ENCODE results near the gene S1PR5.

Gene S1PR5

GRCh38 chr19:10501971-10502523 lies 15.2 kb downstream of the S1PR5 start:
- TF ChIP-seq SIN3A (IDR thresholded peaks at IDR 0.05; ENCODE audit: borderline replicate concordance, insufficient read depth, low read length) (no peak), FOXP2 (optimal IDR thresholded peaks at IDR 0.05; ENCODE audit: borderline replicate concordance, extremely low read depth, extremely low read length, insufficient read depth) (no peak), TAF1 (IDR thresholded peaks at IDR 0.05; ENCODE audit: borderline replicate concordance, insufficient read depth, low read length) (no peak), POLR2AphosphoS5 (IDR thresholded peaks at IDR 0.05; ENCODE audit: low read depth, low read length) (no peak)

- no peak for TF ChIP-seq REST (IDR thresholded peaks at IDR 0.05; ENCODE audit: insufficient read depth in 1 of 2, low read depth in 2 of 2, low read length in 2 of 2)
These were observed 17.0 kb downstream of the S1PR5 start for GRCh38 chr19:10500247-10500592.

- TF ChIP-seq POLR2AphosphoS5 (IDR thresholded peaks at IDR 0.05; ENCODE audit: low read depth, low read length) (no peak), SIN3A (IDR thresholded peaks at IDR 0.05; ENCODE audit: borderline replicate concordance, insufficient read depth, low read length) (no peak), FOXP2 (optimal IDR thresholded peaks at IDR 0.05; ENCODE audit: borderline replicate concordance, extremely low read depth, extremely low read length, insufficient read depth) (no peak), TAF1 (IDR thresholded peaks at IDR 0.05; ENCODE audit: borderline replicate concordance, insufficient read depth, low read length) (no peak), REST (IDR thresholded peaks at IDR 0.05; ENCODE audit: insufficient read depth in 1 of 2, low read depth in 2 of 2, low read length in 2 of 2) (no peak)
These were observed 17.5 kb downstream of the S1PR5 start for GRCh38 chr19:10499550-10500246.

GRCh38 chr19:10497371-10497770 lies 19.9 kb downstream of the S1PR5 start:
- TF ChIP-seq TAF1 (IDR thresholded peaks at IDR 0.05; ENCODE audit: borderline replicate concordance, insufficient read depth, low read length) (no peak), FOXP2 (optimal IDR thresholded peaks at IDR 0.05; ENCODE audit: borderline replicate concordance, extremely low read depth, extremely low read length, insufficient read depth) (no peak), POLR2AphosphoS5 (IDR thresholded peaks at IDR 0.05; ENCODE audit: low read depth, low read length) (no peak), REST (IDR thresholded peaks at IDR 0.05; ENCODE audit: insufficient read depth in 1 of 2, low read depth in 2 of 2, low read length in 2 of 2) (no peak), SIN3A (IDR thresholded peaks at IDR 0.05; ENCODE audit: borderline replicate concordance, insufficient read depth, low read length) (no peak)

GRCh38 chr19:10491472-10492047 lies 25.7 kb downstream of the S1PR5 start:
- TF ChIP-seq TAF1 (IDR thresholded peaks at IDR 0.05; ENCODE audit: borderline replicate concordance, insufficient read depth, low read length) (no peak), SIN3A (IDR thresholded peaks at IDR 0.05; ENCODE audit: borderline replicate concordance, insufficient read depth, low read length) (no peak), FOXP2 (optimal IDR thresholded peaks at IDR 0.05; ENCODE audit: borderline replicate concordance, extremely low read depth, extremely low read length, insufficient read depth) (no peak), POLR2AphosphoS5 (IDR thresholded peaks at IDR 0.05; ENCODE audit: low read depth, low read length) (no peak), REST (IDR thresholded peaks at IDR 0.05; ENCODE audit: insufficient read depth in 1 of 2, low read depth in 2 of 2, low read length in 2 of 2) (no peak)
